Measurements from ENCODE around the gene GMPS. TPM values are rescaled to one million over a fixed set of nuclear protein-coding genes. Genes with fewer than 3 reads are reported as not detected.

The GMPS gene
- total and polyA plus RNA-seq, 9 of the 15 experiments (the other 6 are each of a cell fraction or from before 2014, with no cell fraction given): 73.7 to 282 (median 156) TPM

DNA sequence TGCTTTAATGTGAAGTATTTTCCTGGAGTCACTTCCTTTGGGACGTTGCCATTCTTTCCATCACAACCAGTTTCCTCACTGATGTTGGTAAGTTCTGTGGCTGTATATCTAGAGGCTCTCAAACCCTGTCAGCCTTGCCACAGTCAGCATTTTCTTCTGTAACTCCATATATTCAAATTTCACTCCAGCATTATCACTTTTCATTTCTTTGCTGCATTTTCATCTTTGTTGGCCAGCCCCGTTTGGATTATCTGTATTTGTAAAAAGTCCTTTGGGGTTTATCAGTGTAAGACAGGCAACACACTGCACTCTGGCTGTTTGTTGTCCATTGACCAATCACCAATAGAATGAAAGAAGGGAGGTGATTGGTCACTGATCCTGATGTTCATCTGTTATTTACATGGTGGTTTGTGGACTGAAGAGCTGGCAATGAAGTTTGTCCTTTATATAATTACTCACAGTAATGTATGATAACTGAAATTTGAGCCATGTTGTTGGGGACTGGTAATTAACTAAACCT, 20.3 kb downstream of the GMPS start (continued):
- TF ChIP-seq SMAD1 (IDR thresholded peaks at IDR 0.05; ENCODE audit: low read depth, low read length, partially characterized antibody) (no peak), STAT6 (CRISPR knock-in tag; IDR thresholded peaks at IDR 0.05) (no peak)

DNA sequence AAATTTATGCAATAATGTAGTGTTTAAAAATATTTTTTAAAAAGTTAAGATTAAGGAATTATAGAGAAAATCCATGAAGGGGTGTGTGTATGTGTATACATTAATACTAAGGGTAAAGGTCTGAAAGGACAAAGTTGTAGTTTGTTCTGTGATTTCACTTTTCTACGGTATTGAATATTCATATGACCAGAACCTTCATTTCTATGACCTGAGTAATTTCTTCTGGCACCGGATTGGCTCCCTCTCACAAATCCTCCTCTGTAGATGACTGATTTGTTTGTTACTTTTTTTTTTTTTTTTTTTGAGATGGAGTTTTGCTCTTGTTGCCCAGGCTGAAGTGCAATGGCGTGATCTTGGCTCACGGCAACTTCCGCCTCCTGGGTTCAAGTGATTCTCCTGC, 20.9 kb downstream of the GMPS start:
- no peak for DNase-seq (ENCODE audit: extremely low read depth in 1 of 4, low spot score in 3 of 4)
- H3K27ac ChIP-seq (ENCODE audit: extremely low read depth, low read depth, low read length): peak overlapping the region; percentile 90; the same call in 2 of the 3 replicates
- ChIA-PET CTCF (ENCODE audit: low intra/inter-chr PET ratio) (no interaction called here), POLR2A (interaction anchor here (0.6 to 1.1 kb wide), 4 partner anchors 9 to 86 kb away, joined by 3 to 4 read pairs (median 3); partner anchors contain the start of gene C3orf33)
- TF ChIP-seq GABPA (tag; conservative IDR thresholded peaks at IDR 0.05; ENCODE audit: low read depth) (0 out of 2 replicates have a peak, but pooled peaks have one; percentile 22), WHSC1 (IDR thresholded peaks at IDR 0.05; ENCODE audit: low read length) (no peak), CXXC5 (CRISPR knock-in tag; IDR thresholded peaks at IDR 0.05) (peak; percentile 14; the same call in 1 of the 2 replicates), MBD2 (IDR thresholded peaks at IDR 0.05; ENCODE audit: borderline replicate concordance, low read depth) (no peak), NCOA2 (IDR thresholded peaks at IDR 0.05; ENCODE audit: partially characterized antibody in 2 of 2) (no peak), CSDE1 (IDR thresholded peaks at IDR 0.05) (0 out of 4 replicates have a peak, but pooled peaks of 1 of the 2 experiments have one; percentile 59)
- H3K4me1 ChIP-seq (replicated peaks in 1 of 2; ENCODE audit: control insufficient read depth in 2 of 2, insufficient read depth in 2 of 2, low read length in 2 of 2): peaks cover 22 to 32% of the 10 kb centered on the region in 2 experiments
- H2AFZ ChIP-seq (ENCODE audit: low read depth, low read length): no peak overlapping the region
- H3K79me2 ChIP-seq (ENCODE audit: control insufficient read depth, insufficient read depth, low read length): peaks cover 96% of the 10 kb centered on the region
- H3K9me3 ChIP-seq (replicated peaks; ENCODE audit: control insufficient read depth, insufficient read depth, low read depth, low read length): no peaks in the 10 kb centered on the region
- H3K27me3 ChIP-seq (ENCODE audit: control insufficient read depth in 2 of 2, insufficient read depth in 2 of 2, low read length in 2 of 2): no peaks in the 10 kb centered on the region
- ATAC-seq: no peak
- in situ Hi-C loops (cut with MboI): no loop called here
- peak overlapping the region; percentile 72; the same call in 1 of the 2 replicates for H3K4me2 ChIP-seq (ENCODE audit: insufficient read depth, low read length)
- no peaks in the 10 kb centered on the region for H3K9me1 ChIP-seq (ENCODE audit: control insufficient read depth, insufficient read depth, low read length)
- peak overlapping the region in 1 of 2 experiments; percentile 33; a peak in 2 of 4 replicates for H3K9ac ChIP-seq (ENCODE audit: insufficient read depth in 1 of 2, low read depth in 2 of 2, low read length in 2 of 2)
- H3K4me3 ChIP-seq: no peak overlapping the region
- 65% methylated on average over 4 of the region's 5 CpGs for WGBS (ENCODE audit: insufficient coverage, low coverage, missing lambda C conversion rate)
- 0 out of 2 replicates have a peak, but pooled peaks cover 3% of the 10 kb centered on the region for H4K20me1 ChIP-seq (replicated peaks; ENCODE audit: control insufficient read depth, insufficient read depth, low read length)
- BruUV-seq (replicated peaks): no TSS peak
- intact Hi-C loops (cut with micrococcal nuclease): loop anchor here (2.0 kb wide), 1 partner anchor 19 kb away; no protein-coding TSS in a partner anchor
- FAIRE-seq: no peak
- H3K36me3 ChIP-seq (ENCODE audit: control insufficient read depth, insufficient read depth, low read length): peaks cover 44% of the 10 kb centered on the region

Data from K562 (cell line).